ENCODE data around the gene OPN1MW2.
"Not testable (repeated sequence)": the region's sequence is repeated elsewhere in the genome, so short reads cannot be mapped to it uniquely, and the experiment has no call there.

Gene OPN1MW2

DNA sequence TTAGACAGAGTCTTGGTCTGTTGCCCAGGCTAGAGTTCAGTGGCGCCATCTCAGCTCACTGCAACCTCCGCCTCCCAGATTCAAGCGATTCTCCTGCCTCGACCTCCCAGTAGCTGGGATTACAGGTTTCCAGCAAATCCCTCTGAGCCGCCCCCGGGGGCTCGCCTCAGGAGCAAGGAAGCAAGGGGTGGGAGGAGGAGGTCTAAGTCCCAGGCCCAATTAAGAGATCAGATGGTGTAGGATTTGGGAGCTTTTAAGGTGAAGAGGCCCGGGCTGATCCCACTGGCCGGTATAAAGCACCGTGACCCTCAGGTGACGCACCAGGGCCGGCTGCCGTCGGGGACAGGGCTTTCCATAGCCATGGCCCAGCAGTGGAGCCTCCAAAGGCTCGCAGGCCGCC, at the start of gene OPN1MW2:
TSS of gene OPN1MW2 (plus strand) at position 301 of the 400 bp plus-strand sequence. CDS start at position 361, 60 bp downstream.
- H3K27me3 ChIP-seq (ENCODE audit: control insufficient read depth, insufficient read depth, low read length); H3K9me3 ChIP-seq (ENCODE audit: control insufficient read depth, low read depth, low read length); H3K36me3 ChIP-seq (ENCODE audit: control insufficient read depth, low read depth, low read length); H3K4me3 ChIP-seq (ENCODE audit: low read length); H3K4me1 ChIP-seq (ENCODE audit: control insufficient read depth, low read depth, low read length); H3K9ac ChIP-seq (ENCODE audit: low read length); H3K27ac ChIP-seq (ENCODE audit: low read length): not testable (repeated sequence)

DNA sequence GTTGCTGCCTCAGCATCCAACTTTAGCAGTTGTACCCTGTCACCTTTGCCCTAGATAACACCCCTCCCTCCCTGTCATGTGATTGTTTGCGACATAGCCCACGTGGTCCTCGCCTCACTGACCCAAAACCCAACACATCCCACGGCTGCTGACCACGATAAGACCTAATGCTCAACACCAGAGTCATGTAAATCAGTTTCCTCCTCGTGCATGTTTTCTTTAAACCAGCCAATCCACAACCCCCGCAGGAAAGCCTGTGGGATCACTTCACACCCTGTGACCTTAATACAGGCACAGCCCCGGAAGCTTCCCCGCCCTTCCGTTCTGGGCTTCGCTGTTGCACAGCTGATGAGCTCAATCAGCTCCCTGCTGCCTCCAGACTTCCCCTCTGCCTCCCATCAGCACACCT, 47.0 kb upstream of the OPN1MW2 start:
- H3K27me3 ChIP-seq (ENCODE audit: control insufficient read depth, insufficient read depth, low read length); H3K27ac ChIP-seq (ENCODE audit: low read length); H3K36me3 ChIP-seq (ENCODE audit: control insufficient read depth, low read depth, low read length); H3K9me3 ChIP-seq (ENCODE audit: control insufficient read depth, low read depth, low read length); H3K4me1 ChIP-seq (ENCODE audit: control insufficient read depth, low read depth, low read length); H3K4me3 ChIP-seq (ENCODE audit: low read length); H3K9ac ChIP-seq (ENCODE audit: low read length): not testable (repeated sequence)

DNA sequence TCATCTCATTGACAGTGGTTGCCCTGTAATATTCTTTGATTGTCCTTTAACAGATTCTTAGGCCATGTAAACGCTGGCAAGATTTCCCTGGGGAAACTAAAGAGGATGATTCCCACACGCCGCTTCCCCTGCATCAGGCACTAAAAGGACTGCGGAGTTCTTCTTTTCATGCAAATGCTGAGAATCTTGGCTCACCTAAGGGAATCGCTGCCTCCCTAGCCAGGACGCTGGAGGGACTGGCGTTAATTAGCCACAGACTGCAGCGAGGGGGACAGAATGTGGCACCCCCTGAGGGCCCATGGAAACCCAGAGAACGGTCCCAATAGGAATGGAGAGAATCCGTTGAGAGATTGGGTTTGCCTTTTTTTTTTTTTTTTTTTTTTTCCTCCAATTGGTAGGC, 45.2 kb upstream of the OPN1MW2 start:
- not testable (repeated sequence) for H3K36me3 ChIP-seq (ENCODE audit: control insufficient read depth, low read depth, low read length); H3K4me1 ChIP-seq (ENCODE audit: control insufficient read depth, low read depth, low read length); H3K9me3 ChIP-seq (ENCODE audit: control insufficient read depth, low read depth, low read length); H3K4me3 ChIP-seq (ENCODE audit: low read length); H3K27ac ChIP-seq (ENCODE audit: low read length); H3K9ac ChIP-seq (ENCODE audit: low read length); H3K27me3 ChIP-seq (ENCODE audit: control insufficient read depth, insufficient read depth, low read length)

DNA sequence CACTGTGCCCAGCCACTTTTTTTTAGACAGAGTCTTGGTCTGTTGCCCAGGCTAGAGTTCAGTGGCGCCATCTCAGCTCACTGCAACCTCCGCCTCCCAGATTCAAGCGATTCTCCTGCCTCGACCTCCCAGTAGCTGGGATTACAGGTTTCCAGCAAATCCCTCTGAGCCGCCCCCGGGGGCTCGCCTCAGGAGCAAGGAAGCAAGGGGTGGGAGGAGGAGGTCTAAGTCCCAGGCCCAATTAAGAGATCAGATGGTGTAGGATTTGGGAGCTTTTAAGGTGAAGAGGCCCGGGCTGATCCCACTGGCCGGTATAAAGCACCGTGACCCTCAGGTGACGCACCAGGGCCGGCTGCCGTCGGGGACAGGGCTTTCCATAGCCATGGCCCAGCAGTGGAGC, 37.3 kb upstream of the OPN1MW2 start, which contains the start of gene OPN1MW:
TSS of gene OPN1MW (plus strand) at position 301 of the 400 bp plus-strand sequence. CDS start at position 383, 82 bp downstream.
- H3K36me3 ChIP-seq (ENCODE audit: control insufficient read depth, low read depth, low read length); H3K4me3 ChIP-seq (ENCODE audit: low read length); H3K9me3 ChIP-seq (ENCODE audit: control insufficient read depth, low read depth, low read length); H3K27ac ChIP-seq (ENCODE audit: low read length); H3K9ac ChIP-seq (ENCODE audit: low read length); H3K4me1 ChIP-seq (ENCODE audit: control insufficient read depth, low read depth, low read length); H3K27me3 ChIP-seq (ENCODE audit: control insufficient read depth, insufficient read depth, low read length): not testable (repeated sequence)

DNA sequence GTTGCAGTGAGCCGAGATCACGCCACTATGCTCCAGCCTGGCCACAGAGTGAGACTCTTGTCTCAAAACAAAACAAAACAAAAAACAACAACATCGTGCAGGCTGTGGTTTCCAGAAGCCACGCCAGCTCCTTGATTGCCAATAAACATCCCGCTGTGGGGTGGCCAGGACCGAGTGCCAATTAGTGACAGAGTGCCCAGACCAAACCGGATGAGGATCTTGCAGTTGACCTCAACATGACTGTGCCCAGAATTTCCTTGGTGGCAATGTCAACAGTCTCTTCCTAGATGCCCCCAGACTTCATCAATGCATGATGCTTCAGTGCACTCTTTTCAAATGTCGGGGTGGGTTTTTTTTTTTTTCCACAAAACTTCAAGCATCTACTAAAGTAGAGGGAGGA, 35.8 kb upstream of the OPN1MW2 start:
- not testable (repeated sequence) for H3K27me3 ChIP-seq (ENCODE audit: control insufficient read depth, insufficient read depth, low read length); H3K4me3 ChIP-seq (ENCODE audit: low read length); H3K27ac ChIP-seq (ENCODE audit: low read length); H3K4me1 ChIP-seq (ENCODE audit: control insufficient read depth, low read depth, low read length); H3K9ac ChIP-seq (ENCODE audit: low read length); H3K36me3 ChIP-seq (ENCODE audit: control insufficient read depth, low read depth, low read length); H3K9me3 ChIP-seq (ENCODE audit: control insufficient read depth, low read depth, low read length)

DNA sequence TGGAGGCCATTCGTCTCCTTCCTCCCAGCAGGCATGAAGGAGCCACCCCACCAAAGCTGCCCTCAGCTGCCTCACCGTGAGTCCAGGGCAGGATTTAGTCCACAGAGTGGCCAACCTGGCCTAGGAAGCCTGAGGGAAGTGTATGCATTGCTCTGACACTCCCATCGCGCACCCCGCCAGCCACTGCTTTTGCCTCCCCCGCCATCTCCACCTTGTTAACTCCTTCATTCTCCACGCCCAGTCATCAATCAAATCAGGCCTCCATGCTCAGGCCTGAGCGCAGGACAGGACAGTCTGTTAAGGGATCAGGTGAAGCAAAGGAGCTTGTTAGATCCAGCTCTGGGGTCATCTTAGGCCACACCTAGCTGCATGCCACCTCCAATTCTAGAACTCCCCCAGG, 26.7 kb upstream of the OPN1MW2 start:
- not testable (repeated sequence) for H3K9me3 ChIP-seq (ENCODE audit: control insufficient read depth, low read depth, low read length); H3K4me1 ChIP-seq (ENCODE audit: control insufficient read depth, low read depth, low read length); H3K27ac ChIP-seq (ENCODE audit: low read length); H3K36me3 ChIP-seq (ENCODE audit: control insufficient read depth, low read depth, low read length); H3K9ac ChIP-seq (ENCODE audit: low read length); H3K27me3 ChIP-seq (ENCODE audit: control insufficient read depth, insufficient read depth, low read length); H3K4me3 ChIP-seq (ENCODE audit: low read length)

DNA sequence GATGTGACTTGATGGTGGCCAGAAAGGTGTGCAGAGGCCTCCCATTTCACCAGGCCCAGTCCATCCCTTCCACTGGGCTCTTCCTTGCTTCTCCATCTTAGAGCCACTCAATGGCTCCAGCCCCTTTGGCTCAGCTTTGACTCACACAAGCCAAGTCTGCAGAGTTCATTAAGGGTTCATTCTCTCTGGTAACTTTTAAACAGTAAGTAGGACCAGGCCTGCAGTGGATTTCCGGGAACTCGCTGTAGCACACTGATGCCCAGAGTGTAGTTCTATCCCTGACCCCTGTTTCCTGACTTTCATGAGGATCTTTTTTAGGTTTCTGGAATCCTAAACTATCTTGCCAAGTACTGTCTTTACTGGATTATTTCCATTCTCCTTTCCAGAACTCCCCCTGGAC, 25.2 kb upstream of the OPN1MW2 start:
- H3K9me3 ChIP-seq (ENCODE audit: control insufficient read depth, low read depth, low read length); H3K9ac ChIP-seq (ENCODE audit: low read length); H3K36me3 ChIP-seq (ENCODE audit: control insufficient read depth, low read depth, low read length); H3K27ac ChIP-seq (ENCODE audit: low read length); H3K4me1 ChIP-seq (ENCODE audit: control insufficient read depth, low read depth, low read length); H3K27me3 ChIP-seq (ENCODE audit: control insufficient read depth, insufficient read depth, low read length); H3K4me3 ChIP-seq (ENCODE audit: low read length): not testable (repeated sequence)

DNA sequence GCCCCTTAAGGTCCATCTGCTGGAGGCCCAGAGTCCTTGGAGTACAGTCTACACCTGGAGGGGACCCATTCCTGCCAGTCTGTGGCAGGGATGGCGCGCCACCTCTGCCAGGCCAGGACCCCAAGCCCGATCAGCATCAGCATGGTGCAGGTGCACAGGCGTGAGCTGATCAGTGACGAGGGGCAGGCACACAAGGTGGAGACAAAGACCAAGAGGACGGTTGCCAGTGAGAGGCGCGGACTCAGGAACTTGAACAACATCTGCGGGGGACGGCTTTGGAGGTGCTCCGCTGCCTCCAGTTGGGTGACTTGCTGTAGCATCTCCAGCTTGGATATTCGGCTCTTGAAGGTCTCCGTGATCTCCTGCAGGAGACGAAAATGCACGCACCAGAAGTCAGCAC, 23.1 kb upstream of the OPN1MW2 start:
- H3K36me3 ChIP-seq (ENCODE audit: control insufficient read depth, low read depth, low read length); H3K27me3 ChIP-seq (ENCODE audit: control insufficient read depth, insufficient read depth, low read length); H3K9me3 ChIP-seq (ENCODE audit: control insufficient read depth, low read depth, low read length); H3K4me1 ChIP-seq (ENCODE audit: control insufficient read depth, low read depth, low read length); H3K27ac ChIP-seq (ENCODE audit: low read length); H3K9ac ChIP-seq (ENCODE audit: low read length); H3K4me3 ChIP-seq (ENCODE audit: low read length): not testable (repeated sequence)

DNA sequence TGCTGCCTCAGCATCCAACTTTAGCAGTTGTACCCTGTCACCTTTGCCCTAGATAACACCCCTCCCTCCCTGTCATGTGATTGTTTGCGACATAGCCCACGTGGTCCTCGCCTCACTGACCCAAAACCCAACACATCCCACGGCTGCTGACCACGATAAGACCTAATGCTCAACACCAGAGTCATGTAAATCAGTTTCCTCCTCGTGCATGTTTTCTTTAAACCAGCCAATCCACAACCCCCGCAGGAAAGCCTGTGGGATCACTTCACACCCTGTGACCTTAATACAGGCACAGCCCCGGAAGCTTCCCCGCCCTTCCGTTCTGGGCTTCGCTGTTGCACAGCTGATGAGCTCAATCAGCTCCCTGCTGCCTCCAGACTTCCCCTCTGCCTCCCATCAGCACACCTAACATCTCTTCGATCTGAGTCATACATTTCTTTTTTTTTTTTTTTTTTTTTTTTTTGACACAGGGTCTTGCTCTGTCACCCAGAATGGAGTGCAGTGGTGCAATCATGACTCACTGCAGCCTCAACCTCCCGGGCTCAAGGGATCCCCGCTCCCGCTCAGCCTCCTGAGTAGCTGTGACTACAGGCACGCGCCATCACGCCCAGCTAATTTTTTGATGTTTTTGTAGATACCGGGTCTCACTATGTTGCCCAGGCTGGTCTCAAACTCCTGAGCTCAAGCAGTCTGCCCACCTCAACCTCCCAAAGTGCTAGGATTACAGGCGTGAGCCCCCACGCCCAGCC, 9.7 kb upstream of the OPN1MW2 start:
- H3K4me3 ChIP-seq (ENCODE audit: low read length); H3K36me3 ChIP-seq (ENCODE audit: control insufficient read depth, low read depth, low read length); H3K27ac ChIP-seq (ENCODE audit: low read length); H3K9me3 ChIP-seq (ENCODE audit: control insufficient read depth, low read depth, low read length); H3K4me1 ChIP-seq (ENCODE audit: control insufficient read depth, low read depth, low read length); H3K27me3 ChIP-seq (ENCODE audit: control insufficient read depth, insufficient read depth, low read length); H3K9ac ChIP-seq (ENCODE audit: low read length): not testable (repeated sequence)

DNA sequence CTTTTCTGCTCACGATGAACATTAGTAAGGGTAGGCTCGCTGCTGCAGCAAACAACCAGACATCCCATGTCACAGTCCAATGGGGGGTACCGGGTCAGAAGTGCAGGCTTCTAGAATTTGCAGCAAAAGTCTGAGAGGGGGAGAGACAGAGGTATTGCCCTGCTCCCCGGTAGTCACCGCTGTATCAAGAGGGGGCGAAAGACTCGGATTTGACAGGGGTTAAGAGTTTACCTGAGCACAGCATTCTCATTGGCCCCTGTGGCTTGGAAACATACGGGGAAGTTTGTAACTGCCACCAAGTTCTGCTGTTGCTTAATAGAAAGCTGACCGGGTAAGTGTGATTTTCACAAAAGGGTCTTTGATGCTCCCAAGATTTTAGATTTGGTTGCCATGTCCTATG, 8.5 kb upstream of the OPN1MW2 start:
- H3K27ac ChIP-seq (ENCODE audit: low read length); H3K9ac ChIP-seq (ENCODE audit: low read length); H3K4me1 ChIP-seq (ENCODE audit: control insufficient read depth, low read depth, low read length); H3K36me3 ChIP-seq (ENCODE audit: control insufficient read depth, low read depth, low read length); H3K9me3 ChIP-seq (ENCODE audit: control insufficient read depth, low read depth, low read length); H3K4me3 ChIP-seq (ENCODE audit: low read length); H3K27me3 ChIP-seq (ENCODE audit: control insufficient read depth, insufficient read depth, low read length): not testable (repeated sequence)

DNA sequence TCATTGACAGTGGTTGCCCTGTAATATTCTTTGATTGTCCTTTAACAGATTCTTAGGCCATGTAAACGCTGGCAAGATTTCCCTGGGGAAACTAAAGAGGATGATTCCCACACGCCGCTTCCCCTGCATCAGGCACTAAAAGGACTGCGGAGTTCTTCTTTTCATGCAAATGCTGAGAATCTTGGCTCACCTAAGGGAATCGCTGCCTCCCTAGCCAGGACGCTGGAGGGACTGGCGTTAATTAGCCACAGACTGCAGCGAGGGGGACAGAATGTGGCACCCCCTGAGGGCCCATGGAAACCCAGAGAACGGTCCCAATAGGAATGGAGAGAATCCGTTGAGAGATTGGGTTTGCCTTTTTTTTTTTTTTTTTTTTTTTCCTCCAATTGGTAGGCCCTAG, 8.1 kb upstream of the OPN1MW2 start:
- H3K9ac ChIP-seq (ENCODE audit: low read length); H3K9me3 ChIP-seq (ENCODE audit: control insufficient read depth, low read depth, low read length); H3K27me3 ChIP-seq (ENCODE audit: control insufficient read depth, insufficient read depth, low read length); H3K27ac ChIP-seq (ENCODE audit: low read length); H3K4me3 ChIP-seq (ENCODE audit: low read length); H3K4me1 ChIP-seq (ENCODE audit: control insufficient read depth, low read depth, low read length); H3K36me3 ChIP-seq (ENCODE audit: control insufficient read depth, low read depth, low read length): not testable (repeated sequence)

DNA sequence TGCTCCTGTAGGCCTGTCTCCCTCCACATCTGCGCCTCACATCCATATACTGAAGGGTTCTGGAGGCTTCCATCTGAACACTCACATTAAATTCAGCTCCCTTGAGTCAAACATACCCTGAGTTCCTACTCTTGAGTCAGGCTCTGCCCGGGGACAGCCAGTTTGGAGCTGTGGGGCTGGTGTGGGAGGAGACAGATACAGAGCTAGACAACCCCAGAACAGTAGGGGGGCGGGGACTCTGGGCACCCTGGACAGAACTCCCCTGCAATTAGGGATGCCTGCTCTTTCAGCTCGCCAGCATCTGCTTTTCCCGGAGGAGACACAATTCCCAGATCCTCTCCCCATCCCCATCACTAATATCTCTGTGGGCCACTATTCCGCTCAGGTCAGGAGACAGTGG, 5.7 kb downstream of the OPN1MW2 start:
- not testable (repeated sequence) for H3K27me3 ChIP-seq (ENCODE audit: control insufficient read depth, insufficient read depth, low read length); H3K9me3 ChIP-seq (ENCODE audit: control insufficient read depth, low read depth, low read length); H3K27ac ChIP-seq (ENCODE audit: low read length); H3K4me1 ChIP-seq (ENCODE audit: control insufficient read depth, low read depth, low read length); H3K4me3 ChIP-seq (ENCODE audit: low read length); H3K36me3 ChIP-seq (ENCODE audit: control insufficient read depth, low read depth, low read length); H3K9ac ChIP-seq (ENCODE audit: low read length)
